ENCODE results near the gene RRAD.

DNA sequence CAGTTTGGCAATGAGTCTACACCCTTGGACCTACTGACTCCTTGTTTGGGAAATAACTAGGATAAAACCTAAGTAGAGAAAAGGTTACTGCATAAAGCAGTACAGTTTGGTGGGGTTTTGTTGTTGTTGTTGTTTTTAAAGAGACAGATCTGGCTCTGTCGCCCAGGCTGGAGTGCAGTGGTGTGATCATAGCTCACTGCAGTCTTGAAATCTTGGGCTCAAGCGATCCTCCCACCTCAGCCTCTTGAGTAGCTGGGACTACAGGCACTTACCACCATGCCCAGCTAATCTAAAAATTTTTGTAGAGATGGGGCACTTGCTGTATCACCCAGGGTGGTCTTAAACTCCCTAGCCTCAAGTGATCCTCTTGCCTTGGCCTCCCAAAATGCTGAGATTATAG lies 43.8 kb downstream of the RRAD start:
- no peak for TF ChIP-seq CTCF (IDR thresholded peaks at IDR 0.05; ENCODE audit: insufficient read depth, low read depth, low read length)
- TF ChIP-seq EZH2 (IDR thresholded peaks at IDR 0.05; ENCODE audit: insufficient read depth, low read length): no peak

Measured in astrocyte (in vitro differentiated cells and primary cell).